ENCODE results near the gene VWA2. TPM values are rescaled to one million over a fixed set of nuclear protein-coding genes. Genes with fewer than 3 reads are reported as not detected.
"Not testable (repeated sequence)": the region's sequence is repeated elsewhere in the genome, so short reads cannot be mapped to it uniquely, and the experiment has no call there.

VWA2 gene
- total RNA-seq, 1 donor from 2014 or later, result 2.2 TPM

DNA sequence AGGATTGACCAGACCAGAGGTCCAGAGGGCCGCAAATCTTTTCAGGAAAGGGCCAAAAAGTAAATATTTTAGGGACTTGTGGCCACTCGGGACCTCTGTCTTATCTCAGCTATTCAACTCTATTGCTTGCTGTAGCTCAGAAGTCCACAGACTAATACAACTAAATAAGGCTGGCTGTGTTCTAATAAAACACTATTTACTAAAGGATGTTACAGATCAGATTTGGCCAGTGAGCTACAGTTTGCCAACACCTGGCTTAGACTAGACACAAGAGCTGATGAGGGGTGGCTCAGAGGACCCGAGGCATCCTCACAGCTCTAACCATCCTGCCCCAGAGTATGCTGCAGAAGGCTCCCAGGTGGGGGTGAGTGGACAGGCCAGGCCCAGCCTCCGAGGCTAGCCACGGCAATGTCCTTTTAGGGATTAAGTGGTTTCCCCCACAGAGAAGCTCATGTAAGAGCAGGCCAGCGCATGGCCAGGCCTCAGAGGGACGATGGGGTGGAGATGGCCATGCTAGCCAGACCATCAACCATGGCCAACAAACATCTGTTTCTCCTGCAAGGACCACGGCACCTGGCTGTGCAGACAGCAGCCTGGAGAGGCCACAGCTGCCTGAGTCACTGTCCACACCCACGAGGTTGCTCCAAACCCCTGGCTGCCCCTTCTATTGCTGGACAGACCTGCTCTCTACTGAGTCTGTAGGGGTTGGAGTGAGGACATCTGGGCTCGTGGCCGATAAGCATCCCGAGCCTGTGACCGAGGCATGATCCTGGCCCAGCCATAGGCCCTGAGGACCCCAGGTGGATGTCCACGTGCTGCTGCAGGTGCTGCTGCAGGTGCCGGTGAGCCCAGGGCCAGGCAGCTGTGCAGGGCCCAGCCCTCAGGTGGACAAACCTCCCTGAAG is 88.7 kb downstream of the VWA2 start:
- no peaks in the 10 kb centered on the region for H3K27me3 ChIP-seq (ENCODE audit: control insufficient read depth, insufficient read depth, low read length)
- TF ChIP-seq, protein P1, sequence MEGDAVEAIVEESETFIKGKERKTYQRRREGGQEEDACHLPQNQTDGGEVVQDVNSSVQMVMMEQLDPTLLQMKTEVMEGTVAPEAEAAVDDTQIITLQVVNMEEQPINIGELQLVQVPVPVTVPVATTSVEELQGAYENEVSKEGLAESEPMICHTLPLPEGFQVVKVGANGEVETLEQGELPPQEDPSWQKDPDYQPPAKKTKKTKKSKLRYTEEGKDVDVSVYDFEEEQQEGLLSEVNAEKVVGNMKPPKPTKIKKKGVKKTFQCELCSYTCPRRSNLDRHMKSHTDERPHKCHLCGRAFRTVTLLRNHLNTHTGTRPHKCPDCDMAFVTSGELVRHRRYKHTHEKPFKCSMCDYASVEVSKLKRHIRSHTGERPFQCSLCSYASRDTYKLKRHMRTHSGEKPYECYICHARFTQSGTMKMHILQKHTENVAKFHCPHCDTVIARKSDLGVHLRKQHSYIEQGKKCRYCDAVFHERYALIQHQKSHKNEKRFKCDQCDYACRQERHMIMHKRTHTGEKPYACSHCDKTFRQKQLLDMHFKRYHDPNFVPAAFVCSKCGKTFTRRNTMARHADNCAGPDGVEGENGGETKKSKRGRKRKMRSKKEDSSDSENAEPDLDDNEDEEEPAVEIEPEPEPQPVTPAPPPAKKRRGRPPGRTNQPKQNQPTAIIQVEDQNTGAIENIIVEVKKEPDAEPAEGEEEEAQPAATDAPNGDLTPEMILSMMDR (IDR thresholded peaks at IDR 0.05; ENCODE audit: insufficient read depth, low read length, poor library complexity, severe bottlenecking), result no peak
- no peak for DNase-seq (ENCODE audit: low read depth)
- H3K36me3 ChIP-seq (ENCODE audit: control insufficient read depth, insufficient read depth, low read length), result no peaks in the 10 kb centered on the region
- no peak overlapping the region for H3K4me3 ChIP-seq (ENCODE audit: low read depth, low read length)

DNA sequence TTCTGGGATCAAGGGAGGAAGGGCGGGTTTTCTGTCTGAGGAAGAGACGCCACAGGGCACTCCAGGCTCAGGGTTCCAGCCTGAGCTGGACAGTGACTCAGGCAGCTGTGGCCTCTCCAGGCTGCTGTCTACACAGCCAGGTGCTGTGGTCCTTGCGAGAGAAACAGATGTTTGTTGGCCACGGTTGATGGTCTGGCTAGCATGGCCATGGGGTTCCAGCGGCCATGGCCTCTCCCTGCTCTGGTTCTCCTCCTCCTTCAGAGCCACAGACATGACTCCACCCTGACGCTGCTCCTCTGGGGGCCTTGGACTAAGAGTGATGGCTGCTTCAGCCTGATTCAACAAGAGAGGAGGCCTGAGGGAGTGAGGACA is 89.4 kb downstream of the VWA2 start:
- Histone ChIP-seq H3K27me3 (ENCODE audit: control insufficient read depth, insufficient read depth, low read length) (no peaks in the 10 kb centered on the region), H3K36me3 (ENCODE audit: control insufficient read depth, insufficient read depth, low read length) (no peaks in the 10 kb centered on the region), H3K4me3 (ENCODE audit: low read depth, low read length) (no peak overlapping the region)
- DNase-seq (ENCODE audit: low read depth), result no peak
- TF ChIP-seq, protein P1 (IDR thresholded peaks at IDR 0.05; ENCODE audit: insufficient read depth, low read length, poor library complexity, severe bottlenecking), result no peak

GRCh38 chr10:114328874-114329273 is 89.8 kb downstream of the VWA2 start:
- Histone ChIP-seq H3K27me3 (ENCODE audit: control insufficient read depth, insufficient read depth, low read length) (no peaks in the 10 kb centered on the region), H3K4me3 (ENCODE audit: low read depth, low read length) (no peak overlapping the region), H3K36me3 (ENCODE audit: control insufficient read depth, insufficient read depth, low read length) (no peaks in the 10 kb centered on the region)
- TF ChIP-seq, protein P1 (IDR thresholded peaks at IDR 0.05; ENCODE audit: insufficient read depth, low read length, poor library complexity, severe bottlenecking), result no peak
- no peak for DNase-seq (ENCODE audit: low read depth)

DNA sequence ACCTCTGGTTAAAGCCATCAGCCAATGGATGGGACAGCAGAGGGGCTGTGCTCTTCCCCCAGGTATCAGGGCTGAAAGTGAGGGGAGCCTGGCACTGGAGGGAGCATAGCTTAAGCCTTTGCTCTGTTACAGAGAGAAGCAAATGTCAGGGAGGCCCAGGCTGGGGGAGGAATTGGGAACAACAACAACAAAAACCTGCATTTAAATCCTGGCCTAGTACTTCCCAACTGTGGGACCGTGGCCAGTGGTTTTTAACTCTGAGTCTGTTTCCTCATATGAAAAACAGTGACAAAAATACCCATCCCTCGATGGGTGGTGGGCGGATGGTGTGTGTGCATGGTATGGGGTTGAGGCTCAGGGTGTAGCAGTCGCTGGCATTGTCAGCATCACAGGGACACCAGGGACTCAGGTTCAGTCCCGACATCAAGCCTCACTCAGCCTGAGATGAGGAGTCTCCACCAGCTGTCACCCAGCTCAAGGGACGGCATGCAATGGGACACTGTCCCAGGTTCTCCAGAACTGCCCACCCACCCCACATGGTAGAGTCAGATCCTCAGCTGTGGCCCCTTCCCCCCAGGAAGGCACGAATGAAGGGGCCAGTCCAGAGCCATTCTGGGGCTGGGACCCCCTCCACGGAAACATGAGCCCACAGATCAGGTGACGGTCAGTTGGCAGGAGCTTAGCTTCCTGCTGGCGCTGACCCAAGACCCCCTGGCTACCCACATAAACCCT is 90.7 kb downstream of the VWA2 start:
- H3K36me3 ChIP-seq (ENCODE audit: control insufficient read depth, insufficient read depth, low read length), result no peaks in the 10 kb centered on the region
- DNase-seq (ENCODE audit: low read depth), result no peak
- TF ChIP-seq, protein P1 (IDR thresholded peaks at IDR 0.05; ENCODE audit: insufficient read depth, low read length, poor library complexity, severe bottlenecking), result no peak
- H3K27me3 ChIP-seq (ENCODE audit: control insufficient read depth, insufficient read depth, low read length), result no peaks in the 10 kb centered on the region
- no peak overlapping the region for H3K4me3 ChIP-seq (ENCODE audit: low read depth, low read length)

DNA sequence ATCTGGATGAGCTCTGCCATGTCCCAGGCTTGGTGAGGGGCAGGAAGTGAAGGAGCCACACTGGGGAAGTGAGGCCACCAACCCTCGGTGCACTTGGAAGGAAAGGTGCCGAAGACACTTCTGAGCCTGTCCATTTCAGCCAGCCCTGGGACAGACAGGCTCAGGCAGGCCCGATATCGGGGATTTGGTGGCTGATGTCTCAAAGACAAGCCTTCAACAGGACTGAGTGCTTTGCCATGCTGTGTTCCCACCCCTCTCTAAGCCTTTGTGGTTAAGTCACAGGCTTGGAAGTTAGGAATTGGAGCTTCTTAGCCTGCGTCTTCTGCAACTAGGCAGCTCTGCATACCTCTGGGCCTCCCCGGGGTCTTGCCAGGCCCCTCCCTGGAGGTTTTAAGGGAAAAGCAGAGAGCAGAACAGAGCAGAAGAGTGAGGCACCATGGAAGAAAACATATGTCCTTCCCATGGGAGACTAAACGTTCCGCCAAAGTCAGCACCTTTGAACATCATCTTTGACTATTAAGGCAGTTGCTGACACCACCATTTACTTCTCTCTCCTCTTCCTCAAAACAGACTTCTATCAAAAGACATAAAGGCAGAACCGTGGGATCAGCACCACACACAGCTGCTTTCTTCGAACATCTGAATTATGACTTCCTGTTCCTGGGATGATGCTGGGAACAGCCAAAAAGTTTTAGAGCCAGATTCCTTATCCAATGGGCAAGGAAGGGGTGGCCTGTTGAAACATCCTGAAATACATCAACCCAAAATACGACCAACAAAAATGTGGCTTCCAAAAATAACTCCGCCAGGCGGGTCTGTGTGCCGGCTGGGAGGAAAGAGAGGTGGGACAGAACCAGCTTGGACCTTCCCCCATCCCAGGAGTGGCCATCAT is 93.5 kb downstream of the VWA2 start:
- Histone ChIP-seq H3K4me3 (ENCODE audit: low read depth, low read length) (no peak overlapping the region), H3K27me3 (ENCODE audit: control insufficient read depth, insufficient read depth, low read length) (no peaks in the 10 kb centered on the region), H3K36me3 (ENCODE audit: control insufficient read depth, insufficient read depth, low read length) (no peaks in the 10 kb centered on the region)
- TF ChIP-seq, protein P1 (IDR thresholded peaks at IDR 0.05; ENCODE audit: insufficient read depth, low read length, poor library complexity, severe bottlenecking), result no peak
- no peak for DNase-seq (ENCODE audit: low read depth)

DNA sequence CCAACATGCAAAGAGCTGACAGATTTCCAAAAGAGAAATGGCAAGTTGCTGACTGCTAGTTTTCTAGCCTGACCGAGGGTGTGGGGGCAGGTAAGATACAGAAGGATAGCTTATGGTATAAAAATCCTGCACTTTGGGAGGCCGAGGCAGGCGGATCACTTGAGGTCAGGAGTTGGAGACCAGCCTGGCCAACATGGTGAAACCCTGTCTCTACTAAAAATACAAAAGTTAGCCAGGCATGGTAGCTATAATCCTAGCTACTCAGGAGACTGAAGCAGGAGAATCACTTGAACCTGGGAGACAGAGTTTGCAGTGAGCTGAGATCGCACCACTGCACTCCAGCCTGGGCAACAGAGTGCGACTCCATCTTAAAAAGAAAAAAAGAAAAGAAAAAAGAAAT is 94.4 kb downstream of the VWA2 start:
- not testable (repeated sequence) for H3K4me3 ChIP-seq (ENCODE audit: low read depth, low read length); DNase-seq (ENCODE audit: low read depth); H3K36me3 ChIP-seq (ENCODE audit: control insufficient read depth, insufficient read depth, low read length); H3K27me3 ChIP-seq (ENCODE audit: control insufficient read depth, insufficient read depth, low read length)
